ENCODE data around the gene HIVEP1.
"Not testable (repeated sequence)": the region's sequence is repeated elsewhere in the genome, so short reads cannot be mapped to it uniquely, and the experiment has no call there.

HIVEP1 gene

DNA sequence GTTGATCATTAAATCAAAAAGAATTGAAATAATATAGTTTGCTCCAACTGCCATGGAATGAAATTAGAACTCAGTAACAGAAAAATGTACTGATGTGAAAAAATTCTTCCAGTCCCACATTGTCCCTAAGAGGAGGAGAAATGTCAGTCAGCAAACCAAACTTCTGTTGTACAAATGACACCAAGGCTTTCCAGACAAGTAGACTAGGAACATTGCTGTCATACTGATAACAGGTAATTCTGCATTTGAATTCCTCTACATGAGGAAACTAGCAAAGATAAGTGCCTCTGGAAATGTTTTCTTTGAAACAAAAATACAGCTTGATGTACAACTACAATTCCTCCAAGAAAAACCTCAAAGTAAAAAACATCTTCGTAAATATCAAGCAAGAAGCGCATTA, 90.2 kb downstream of the HIVEP1 start:
- Histone ChIP-seq H3K9ac (ENCODE audit: low read length) (no peak overlapping the region), H3K9me3 (ENCODE audit: control insufficient read depth, low read length) (no peaks in the 10 kb centered on the region), H3K27me3 (ENCODE audit: control insufficient read depth, insufficient read depth, low read length) (no peaks in the 10 kb centered on the region), H3K36me3 (ENCODE audit: control insufficient read depth, insufficient read depth, low read length) (no peaks in the 10 kb centered on the region), H3K4me1 (ENCODE audit: control insufficient read depth, insufficient read depth, low read length) (no peaks in the 10 kb centered on the region), H3K4me3 (ENCODE audit: low read length) (no peak overlapping the region)

DNA sequence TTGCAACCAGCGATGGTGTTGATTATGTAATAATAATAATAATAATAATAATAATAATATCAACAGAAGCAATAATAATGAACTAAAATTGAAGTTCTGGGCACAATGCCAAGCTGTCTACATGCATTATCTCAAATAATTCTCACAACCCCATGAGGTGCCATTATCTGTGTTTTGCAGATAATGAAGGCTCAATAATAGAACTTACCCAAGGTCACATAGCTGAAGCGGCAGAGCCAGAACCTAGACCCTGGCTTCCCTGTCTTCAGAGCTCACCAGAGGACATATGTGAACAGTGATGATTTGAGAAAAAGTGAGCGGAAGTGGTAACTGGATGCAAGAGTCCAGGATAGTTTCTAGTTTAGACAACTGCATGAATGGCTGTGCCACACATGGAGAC, 91.0 kb downstream of the HIVEP1 start:
- Histone ChIP-seq H3K9ac (ENCODE audit: low read length) (no peak overlapping the region), H3K4me1 (ENCODE audit: control insufficient read depth, insufficient read depth, low read length) (no peaks in the 10 kb centered on the region), H3K27me3 (ENCODE audit: control insufficient read depth, insufficient read depth, low read length) (no peaks in the 10 kb centered on the region), H3K9me3 (ENCODE audit: control insufficient read depth, low read length) (no peaks in the 10 kb centered on the region), H3K4me3 (ENCODE audit: low read length) (no peak overlapping the region), H3K36me3 (ENCODE audit: control insufficient read depth, insufficient read depth, low read length) (no peaks in the 10 kb centered on the region)

DNA sequence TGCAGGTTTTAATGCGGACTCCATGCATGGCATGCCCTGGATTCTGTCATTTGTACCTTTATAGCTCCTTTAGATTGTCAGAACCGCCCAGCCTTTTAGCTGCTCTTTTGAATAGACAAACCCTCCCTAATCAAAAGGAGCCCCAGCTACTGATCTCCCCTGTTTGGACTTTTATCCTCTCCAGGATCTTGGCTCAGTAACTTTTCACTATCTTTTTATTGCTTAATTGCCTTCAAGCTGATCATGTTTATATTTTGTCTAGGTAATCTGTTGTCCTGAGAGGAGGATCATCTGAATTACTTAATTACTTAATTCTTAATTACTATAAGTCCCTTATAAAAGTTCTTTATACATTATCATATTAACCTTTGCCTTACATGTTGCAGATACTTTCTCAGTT, 93.2 kb downstream of the HIVEP1 start:
- H3K36me3 ChIP-seq (ENCODE audit: control insufficient read depth, insufficient read depth, low read length), result no peaks in the 10 kb centered on the region
- H3K27me3 ChIP-seq (ENCODE audit: control insufficient read depth, insufficient read depth, low read length), result no peaks in the 10 kb centered on the region
- no peaks in the 10 kb centered on the region for H3K4me1 ChIP-seq (ENCODE audit: control insufficient read depth, insufficient read depth, low read length)
- H3K9me3 ChIP-seq (ENCODE audit: control insufficient read depth, low read length), result no peaks in the 10 kb centered on the region
- no peak overlapping the region for H3K9ac ChIP-seq (ENCODE audit: low read length)
- H3K4me3 ChIP-seq (ENCODE audit: low read length), result no peak overlapping the region

DNA sequence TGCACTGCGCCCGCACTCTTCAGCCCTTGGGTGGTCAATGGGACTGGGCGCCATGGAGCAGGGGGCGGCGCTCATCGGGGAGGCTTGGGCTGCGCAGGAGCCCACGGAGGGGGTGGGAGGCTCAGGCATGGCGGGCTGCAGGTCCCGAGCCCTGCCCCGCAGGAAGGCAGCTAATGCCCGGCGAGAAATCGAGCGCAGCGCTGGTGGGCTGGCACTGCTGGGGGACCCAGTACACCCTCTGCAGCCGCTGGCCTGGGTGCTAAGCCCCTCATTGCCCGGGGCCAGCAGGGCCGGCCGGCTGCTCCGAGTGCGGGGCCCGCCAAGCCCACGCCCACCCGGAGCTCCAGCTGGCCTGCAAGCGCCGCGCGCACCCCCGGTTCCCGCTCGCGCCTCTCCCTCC, 96.3 kb downstream of the HIVEP1 start:
- not testable (repeated sequence) for H3K9ac ChIP-seq (ENCODE audit: low read length); H3K36me3 ChIP-seq (ENCODE audit: control insufficient read depth, insufficient read depth, low read length); H3K9me3 ChIP-seq (ENCODE audit: control insufficient read depth, low read length); H3K4me3 ChIP-seq (ENCODE audit: low read length); H3K27me3 ChIP-seq (ENCODE audit: control insufficient read depth, insufficient read depth, low read length); H3K4me1 ChIP-seq (ENCODE audit: control insufficient read depth, insufficient read depth, low read length)

DNA sequence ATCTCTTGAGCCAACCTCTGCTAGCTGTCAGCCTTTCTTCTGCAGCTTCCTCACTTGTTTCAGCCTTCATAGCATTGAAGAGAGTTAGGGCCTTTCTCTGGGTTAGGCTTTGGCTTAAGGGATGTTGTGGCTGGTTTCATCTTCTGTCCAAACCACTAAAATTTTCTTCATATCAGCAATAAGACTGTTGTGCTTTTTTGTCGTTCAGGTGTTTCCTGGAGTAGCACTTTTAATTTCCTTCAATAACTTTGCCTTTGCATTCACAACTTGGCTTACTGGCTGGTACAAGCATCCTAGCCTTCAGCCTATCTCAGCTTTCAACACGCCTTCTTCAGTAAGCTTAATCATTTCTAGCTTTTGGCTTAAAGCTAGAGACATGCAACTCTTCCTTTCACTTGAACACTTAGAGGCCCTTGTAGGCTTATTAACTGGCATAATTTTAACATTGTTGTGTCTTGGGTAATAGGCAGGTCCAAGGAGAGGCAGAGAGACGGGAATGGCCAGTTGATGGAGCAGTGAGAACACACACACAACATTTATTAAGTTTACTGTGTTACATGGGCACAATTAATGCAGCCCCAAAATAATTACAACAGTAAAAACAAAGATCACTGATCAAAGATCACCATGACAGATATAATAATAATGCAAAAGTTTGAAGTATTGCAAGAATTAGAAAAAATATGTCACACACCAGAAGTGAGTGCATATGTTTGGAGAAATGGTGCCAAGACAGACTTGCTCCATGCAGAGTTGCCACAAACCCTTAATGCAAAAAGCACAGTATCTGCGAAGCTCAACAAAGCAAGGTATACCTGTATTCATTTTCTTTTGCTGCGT, 98.6 kb downstream of the HIVEP1 start:
- Histone ChIP-seq H3K27me3 (ENCODE audit: control insufficient read depth, insufficient read depth, low read length) (no peaks in the 10 kb centered on the region), H3K4me3 (ENCODE audit: low read length) (no peak overlapping the region), H3K36me3 (ENCODE audit: control insufficient read depth, insufficient read depth, low read length) (no peaks in the 10 kb centered on the region), H3K9me3 (ENCODE audit: control insufficient read depth, low read length) (no peaks in the 10 kb centered on the region), H3K9ac (ENCODE audit: low read length) (no peak overlapping the region), H3K4me1 (ENCODE audit: control insufficient read depth, insufficient read depth, low read length) (no peaks in the 10 kb centered on the region)

DNA sequence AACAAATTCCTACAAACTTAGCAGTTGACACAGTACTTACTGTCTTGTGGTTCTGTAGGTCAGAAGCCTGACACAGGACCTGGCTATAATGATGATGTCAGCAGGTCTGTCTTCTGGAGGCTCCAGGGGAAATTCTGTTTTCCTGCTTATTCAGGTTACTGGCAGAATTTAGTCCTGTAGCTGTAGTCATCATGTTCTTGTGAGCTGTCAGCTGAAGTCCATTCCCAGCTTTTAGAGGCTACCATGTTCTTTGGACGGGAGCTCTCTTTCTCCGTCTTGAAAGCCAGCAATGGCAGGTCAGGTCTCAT, 99.2 kb downstream of the HIVEP1 start:
- H3K4me1 ChIP-seq (ENCODE audit: control insufficient read depth, insufficient read depth, low read length), result no peaks in the 10 kb centered on the region
- no peaks in the 10 kb centered on the region for H3K27me3 ChIP-seq (ENCODE audit: control insufficient read depth, insufficient read depth, low read length)
- no peak overlapping the region for H3K4me3 ChIP-seq (ENCODE audit: low read length)
- H3K9me3 ChIP-seq (ENCODE audit: control insufficient read depth, low read length), result no peaks in the 10 kb centered on the region
- no peaks in the 10 kb centered on the region for H3K36me3 ChIP-seq (ENCODE audit: control insufficient read depth, insufficient read depth, low read length)
- no peak overlapping the region for H3K9ac ChIP-seq (ENCODE audit: low read length)

DNA sequence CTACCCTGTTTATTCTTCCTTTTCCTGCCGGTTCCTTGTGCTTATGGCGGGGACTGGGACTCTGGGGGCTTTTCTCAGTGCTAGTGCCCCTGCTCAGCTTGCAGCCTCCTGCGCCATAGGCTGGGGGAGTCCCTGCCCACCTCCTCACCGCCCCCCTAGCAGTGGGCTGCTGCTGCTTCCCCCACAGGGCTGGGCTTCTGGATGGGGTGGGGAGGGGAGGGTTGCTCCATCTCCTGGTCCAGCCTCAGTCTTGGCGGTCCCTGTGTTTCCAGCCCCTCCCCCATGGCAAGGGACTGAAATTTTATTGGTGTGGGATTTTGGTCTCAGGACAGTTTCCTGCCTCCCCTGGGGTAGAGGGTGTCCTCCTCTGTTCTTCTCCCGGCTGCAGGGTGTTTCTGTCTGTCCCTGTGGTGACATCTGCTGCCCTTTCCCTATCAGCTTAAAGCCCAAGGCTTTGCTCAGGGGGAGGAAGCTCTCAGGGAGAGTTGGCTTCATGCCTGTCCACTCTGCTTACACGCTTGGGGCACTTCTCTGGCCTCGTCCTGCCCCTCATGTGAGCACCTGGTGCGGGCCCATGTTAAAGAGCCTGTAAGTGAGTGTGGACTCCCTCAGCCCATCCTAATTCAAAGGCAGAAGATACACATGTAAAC, 100.6 kb downstream of the HIVEP1 start:
- H3K9ac ChIP-seq (ENCODE audit: low read length), result no peak overlapping the region
- H3K4me1 ChIP-seq (ENCODE audit: control insufficient read depth, insufficient read depth, low read length), result no peaks in the 10 kb centered on the region
- no peaks in the 10 kb centered on the region for H3K27me3 ChIP-seq (ENCODE audit: control insufficient read depth, insufficient read depth, low read length)
- no peaks in the 10 kb centered on the region for H3K9me3 ChIP-seq (ENCODE audit: control insufficient read depth, low read length)
- no peak overlapping the region for H3K4me3 ChIP-seq (ENCODE audit: low read length)
- H3K36me3 ChIP-seq (ENCODE audit: control insufficient read depth, insufficient read depth, low read length), result no peaks in the 10 kb centered on the region

DNA sequence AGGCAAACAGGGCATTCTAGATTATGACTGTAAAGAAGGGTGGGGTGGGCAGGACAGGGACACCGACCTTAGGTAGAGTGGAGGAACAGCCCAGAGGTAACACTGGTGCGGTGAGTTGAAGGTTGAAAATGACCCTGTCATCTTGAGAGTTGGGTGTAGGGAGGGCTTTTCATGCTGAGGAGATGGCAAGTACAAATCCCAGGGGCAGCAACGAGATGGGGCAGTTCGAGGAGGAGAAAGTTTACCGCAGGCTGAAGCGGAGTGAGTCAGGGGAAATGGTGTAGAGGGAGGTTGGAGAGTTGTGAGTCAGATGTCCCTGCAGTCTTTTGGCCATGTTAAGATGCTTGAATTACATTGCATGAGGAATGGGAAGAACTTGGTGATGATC, 101.1 kb downstream of the HIVEP1 start:
- no peak overlapping the region for H3K4me3 ChIP-seq (ENCODE audit: low read length)
- no peak overlapping the region for H3K9ac ChIP-seq (ENCODE audit: low read length)
- no peaks in the 10 kb centered on the region for H3K27me3 ChIP-seq (ENCODE audit: control insufficient read depth, insufficient read depth, low read length)

DNA sequence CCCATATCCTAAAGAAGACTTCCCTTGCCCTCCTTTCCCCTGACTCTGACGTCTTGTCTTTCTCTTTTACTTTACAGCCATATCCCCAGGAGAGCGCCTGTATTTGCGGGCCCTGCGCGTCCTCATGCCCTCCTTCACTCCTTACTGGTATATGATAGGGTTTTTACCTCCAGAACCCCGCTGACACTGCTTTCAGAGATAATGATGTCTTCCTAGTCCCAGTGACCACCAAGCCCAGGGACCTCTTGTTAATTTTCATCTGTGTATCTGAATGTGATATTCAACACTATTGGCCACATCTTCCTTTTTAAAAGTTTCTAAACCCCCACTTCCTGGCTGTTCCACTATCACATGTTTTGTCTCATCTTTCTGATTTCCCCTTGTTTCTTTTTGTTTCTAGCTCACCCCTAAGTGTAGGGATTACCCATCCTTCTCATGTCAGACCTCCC, 102.0 kb downstream of the HIVEP1 start:
- H3K27me3 ChIP-seq (ENCODE audit: control insufficient read depth, insufficient read depth, low read length), result no peaks in the 10 kb centered on the region
- no peaks in the 10 kb centered on the region for H3K4me1 ChIP-seq (ENCODE audit: control insufficient read depth, insufficient read depth, low read length)
- H3K9me3 ChIP-seq (ENCODE audit: control insufficient read depth, low read length), result no peaks in the 10 kb centered on the region

More for the DNA sequence above, 101.1 kb downstream of the HIVEP1 start:
- H3K4me1 ChIP-seq (ENCODE audit: control insufficient read depth, insufficient read depth, low read length), result no peaks in the 10 kb centered on the region
- no peaks in the 10 kb centered on the region for H3K9me3 ChIP-seq (ENCODE audit: control insufficient read depth, low read length)
- H3K36me3 ChIP-seq (ENCODE audit: control insufficient read depth, insufficient read depth, low read length), result no peaks in the 10 kb centered on the region

DNA sequence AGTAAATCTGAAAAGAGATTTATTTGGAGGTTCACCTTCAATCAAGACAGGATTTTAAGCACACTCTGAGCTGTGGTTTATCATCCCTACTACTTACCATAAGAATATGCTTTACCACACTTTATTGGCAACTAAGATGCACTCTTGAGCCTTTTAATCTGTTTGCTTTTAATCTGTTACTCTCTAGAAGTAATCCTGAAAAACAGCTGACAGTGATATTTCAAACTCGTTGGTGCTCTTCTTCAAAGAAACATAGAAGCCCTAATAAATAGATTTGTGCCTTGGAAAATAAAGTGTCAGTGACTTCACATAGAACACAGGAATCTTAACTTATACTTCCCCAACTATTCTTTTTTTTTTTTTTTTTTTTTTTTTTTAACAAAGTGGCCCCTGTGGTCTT, 102.9 kb downstream of the HIVEP1 start:
- Histone ChIP-seq H3K27me3 (ENCODE audit: control insufficient read depth, insufficient read depth, low read length) (no peaks in the 10 kb centered on the region), H3K9me3 (ENCODE audit: control insufficient read depth, low read length) (no peaks in the 10 kb centered on the region), H3K4me3 (ENCODE audit: low read length) (no peak overlapping the region), H3K36me3 (ENCODE audit: control insufficient read depth, insufficient read depth, low read length) (peaks cover under 1% of the 10 kb centered on the region), H3K9ac (ENCODE audit: low read length) (no peak overlapping the region), H3K4me1 (ENCODE audit: control insufficient read depth, insufficient read depth, low read length) (no peaks in the 10 kb centered on the region)

More for the DNA sequence above, 102.0 kb downstream of the HIVEP1 start:
- no peak overlapping the region for H3K9ac ChIP-seq (ENCODE audit: low read length)
- no peak overlapping the region for H3K4me3 ChIP-seq (ENCODE audit: low read length)
- H3K36me3 ChIP-seq (ENCODE audit: control insufficient read depth, insufficient read depth, low read length), result no peaks in the 10 kb centered on the region

DNA sequence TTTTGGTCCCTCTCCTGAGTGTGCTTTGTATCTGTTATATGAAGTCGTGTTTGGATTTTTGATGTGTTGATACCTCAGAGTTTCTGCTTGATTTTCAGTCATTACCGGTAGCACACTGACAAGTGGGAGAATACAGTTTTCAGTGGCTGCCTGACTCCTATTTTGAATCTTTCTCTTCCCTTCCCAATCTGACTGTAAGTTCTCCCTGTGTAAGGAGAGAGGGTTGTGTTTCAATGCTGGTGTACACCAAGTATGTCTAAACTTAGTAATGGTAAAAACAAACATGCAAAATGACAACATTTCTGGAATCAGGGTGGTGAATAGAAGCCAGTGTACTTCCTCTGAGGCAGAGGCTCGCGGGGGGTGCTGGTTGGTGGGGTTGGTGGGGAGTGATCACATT, 103.4 kb downstream of the HIVEP1 start:
- Histone ChIP-seq H3K27me3 (ENCODE audit: control insufficient read depth, insufficient read depth, low read length) (no peaks in the 10 kb centered on the region), H3K9me3 (ENCODE audit: control insufficient read depth, low read length) (no peaks in the 10 kb centered on the region), H3K36me3 (ENCODE audit: control insufficient read depth, insufficient read depth, low read length) (peaks cover 5% of the 10 kb centered on the region), H3K4me1 (ENCODE audit: control insufficient read depth, insufficient read depth, low read length) (no peaks in the 10 kb centered on the region), H3K4me3 (ENCODE audit: low read length) (no peak overlapping the region), H3K9ac (ENCODE audit: low read length) (no peak overlapping the region)

DNA sequence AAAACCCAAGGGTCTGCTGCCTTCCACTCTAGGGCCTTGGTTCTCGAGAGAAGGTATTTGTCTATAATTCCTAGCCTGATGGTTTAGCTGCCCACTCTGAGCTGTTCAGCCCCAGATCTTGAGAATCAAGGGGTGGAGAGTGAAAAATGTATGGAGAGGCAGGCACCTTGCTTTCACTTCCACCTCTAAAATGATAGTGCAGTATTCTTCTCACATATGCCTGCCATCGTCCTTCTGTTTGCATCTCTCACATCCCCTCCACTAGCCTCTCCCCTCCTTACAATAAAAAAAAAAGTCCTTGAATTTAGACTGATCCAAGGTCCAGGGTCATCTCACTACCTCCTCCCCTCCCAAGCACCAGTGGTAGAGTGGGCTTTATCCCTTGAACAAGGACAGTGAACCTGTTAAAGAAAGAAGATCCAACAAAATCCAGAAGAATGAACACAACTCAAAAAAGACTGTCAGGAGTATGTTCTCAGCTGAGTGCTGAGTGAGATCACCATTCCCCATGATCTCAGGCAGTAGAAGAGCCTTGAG, 104.2 kb downstream of the HIVEP1 start:
- Histone ChIP-seq H3K36me3 (ENCODE audit: control insufficient read depth, insufficient read depth, low read length) (peaks cover 5% of the 10 kb centered on the region), H3K9me3 (ENCODE audit: control insufficient read depth, low read length) (no peaks in the 10 kb centered on the region), H3K4me3 (ENCODE audit: low read length) (no peak overlapping the region), H3K9ac (ENCODE audit: low read length) (no peak overlapping the region), H3K27me3 (ENCODE audit: control insufficient read depth, insufficient read depth, low read length) (no peaks in the 10 kb centered on the region), H3K4me1 (ENCODE audit: control insufficient read depth, insufficient read depth, low read length) (no peaks in the 10 kb centered on the region)
